Mucosa of descending colon (tissue), 3 donors: ENCODE measurements around the gene GNAS. TPM values are rescaled to one million over a fixed set of nuclear protein-coding genes. Genes with fewer than 3 reads are reported as not detected.

Experiments used
- ATAC-seq: fragments of 200-7000 bp; cut with Tn5 transposase; one replicate; pipeline ENCODE4 v1.9.1; 2020; ENCODE audit warnings: mild to moderate bottlenecking, moderate library complexity
- DNase-seq, 3 donors: peaks; one replicate each; pipeline ENCODE4 v3.0.0-alpha.2; 2020
- H3K36me3 ChIP-seq: fragments of 200-600 bp; one replicate; pipeline ENCODE4 v1.8.0; 2021; ENCODE audit warnings: low read depth, mild to moderate bottlenecking
- H3K4me1 ChIP-seq: fragments of 200-600 bp; one replicate; pipeline ENCODE4 v1.8.0; 2021; ENCODE audit warnings: low read depth, mild to moderate bottlenecking
- H3K4me3 ChIP-seq: fragments of 200-600 bp; one replicate; pipeline ENCODE4 v1.8.0; 2021; ENCODE audit warnings: mild to moderate bottlenecking
- H3K9me3 ChIP-seq: fragments of 200-600 bp; one replicate; pipeline ENCODE4 v1.8.0; 2021; ENCODE audit warnings: mild to moderate bottlenecking
- CTCF ChIP-seq: fragments of 200-600 bp; IDR thresholded peaks from one replicate; pipeline ENCODE4 v1.8.0; 2022; ENCODE audit warnings: antibody characterized with exemption, mild to moderate bottlenecking
- intact Hi-C, 2 donors: fragments of 100-400 bp; cut with DNase I in 1 of 2; cut with micrococcal nuclease in 1 of 2; formaldehyde crosslinking; loops; one replicate each; pipeline versions ENCODE4 v1.11.0 to v1.11.1; 2022; cut with DNase I, micrococcal nuclease
- total RNA-seq, 3 donors: library from RNA; stranded (reverse); fragmentation: NEBNext Ultra II Directional in 2 of 3; extraction: Animal tissue kit (Norgen Biotek cat#: 25700) in 2 of 3; gene quantifications; one replicate each; pipeline versions ENCODE4 v1.2.1 to v1.2.4, GENCODE V29; 2021 to 2023
- donor health status: DM: no; HTN: no; CAD: no; lungs with moderate emphysema.
- donor health status: DM: no; HTN: no; CAD: no.
- donor health status: DM: no; HTN: yes; CAD: no.

GNAS gene
- total RNA-seq, 3 donors from 2014 or later, result 583 to 659 (median 632) TPM

GRCh38 chr20:58909585-58909984, 57.1 kb downstream of the GNAS start:
- Histone ChIP-seq H3K4me3 (no peak overlapping the region), H3K36me3 (peaks cover 17% of the 10 kb centered on the region), H3K9me3 (no peaks in the 10 kb centered on the region), H3K4me1 (peaks cover 21% of the 10 kb centered on the region)
- DNase-seq (no peak), ATAC-seq (no peak)
- intact Hi-C loops, result no loop called here
- TF ChIP-seq CTCF, result no peak

- Histone ChIP-seq H3K36me3 (peaks cover 13% of the 10 kb centered on the region), H3K4me1 (peaks cover 21% of the 10 kb centered on the region), H3K4me3 (no peak overlapping the region), H3K9me3 (no peaks in the 10 kb centered on the region)
- TF ChIP-seq CTCF, result no peak
- ATAC-seq, result no peak
- DNase-seq, result no peak
- intact Hi-C loops, result no loop called here
These were observed 58.0 kb downstream of the GNAS start for GRCh38 chr20:58910473-58910872.

- DNase-seq, result no peak
- peaks cover 20% of the 10 kb centered on the region for H3K4me1 ChIP-seq
- no peak overlapping the region for H3K4me3 ChIP-seq
- no peak for ATAC-seq
- H3K9me3 ChIP-seq, result no peaks in the 10 kb centered on the region
- no peak for TF ChIP-seq CTCF
- peaks cover 12% of the 10 kb centered on the region for H3K36me3 ChIP-seq
- intact Hi-C loops, result no loop called here
These were observed 58.8 kb downstream of the GNAS start for GRCh38 chr20:58911309-58911708.

- TF ChIP-seq CTCF, result no peak
- H3K36me3 ChIP-seq, result peaks cover 12% of the 10 kb centered on the region
- no peaks in the 10 kb centered on the region for H3K9me3 ChIP-seq
- no peak overlapping the region for H3K4me3 ChIP-seq
- H3K4me1 ChIP-seq, result peaks cover 14% of the 10 kb centered on the region
- intact Hi-C loops, result no loop called here
- DNase-seq, result no peak
- ATAC-seq, result no peak
These were observed 59.5 kb downstream of the GNAS start for GRCh38 chr20:58911970-58912369.

GRCh38 chr20:58913079-58913478, 60.6 kb downstream of the GNAS start:
- no peak for ATAC-seq

More at GRCh38 chr20:58913079-58913478, 60.6 kb downstream of the GNAS start:
- intact Hi-C loops, result no loop called here
- Histone ChIP-seq H3K36me3 (peaks cover 12% of the 10 kb centered on the region), H3K4me3 (no peak overlapping the region), H3K4me1 (peaks cover 7% of the 10 kb centered on the region), H3K9me3 (no peaks in the 10 kb centered on the region)
- no peak for DNase-seq
- no peak for TF ChIP-seq CTCF
